HG03521 (cell line): ENCODE data around the gene ITIH3.

ENCODE experiments used
- ATAC-seq: cut with Tn5 transposase; IDR thresholded peaks from one replicate; pipeline ENCODE4 v1.9.1; 2021; ENCODE audit warnings: mild to moderate bottlenecking, moderate library complexity; ENCODE audit not compliant: unreplicated experiment

Gene ITIH3

GRCh38 chr3:52822363-52822762, 27.8 kb downstream of the ITIH3 start:
- ATAC-seq: no peak

DNA sequence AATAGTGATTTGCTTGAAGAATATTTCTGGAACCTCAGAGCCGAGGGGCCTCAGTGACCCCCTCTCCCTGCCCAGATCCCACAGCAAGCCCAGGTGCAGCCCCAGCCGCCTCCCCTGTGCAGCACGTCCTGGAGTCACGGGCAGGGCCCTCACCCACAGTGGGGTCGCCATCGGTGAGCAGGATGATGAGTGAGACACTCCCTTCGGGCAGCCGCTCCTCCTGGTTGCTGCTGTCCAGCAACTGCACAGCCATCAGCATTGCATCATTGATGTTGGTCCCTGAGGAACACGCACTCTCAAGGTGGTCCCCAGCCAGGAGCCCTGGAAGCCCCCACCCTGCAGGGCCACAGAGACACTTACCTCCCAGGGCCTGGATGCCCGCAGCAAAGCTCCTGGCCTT, 29.4 kb downstream of the ITIH3 start:
- no peak for ATAC-seq

DNA sequence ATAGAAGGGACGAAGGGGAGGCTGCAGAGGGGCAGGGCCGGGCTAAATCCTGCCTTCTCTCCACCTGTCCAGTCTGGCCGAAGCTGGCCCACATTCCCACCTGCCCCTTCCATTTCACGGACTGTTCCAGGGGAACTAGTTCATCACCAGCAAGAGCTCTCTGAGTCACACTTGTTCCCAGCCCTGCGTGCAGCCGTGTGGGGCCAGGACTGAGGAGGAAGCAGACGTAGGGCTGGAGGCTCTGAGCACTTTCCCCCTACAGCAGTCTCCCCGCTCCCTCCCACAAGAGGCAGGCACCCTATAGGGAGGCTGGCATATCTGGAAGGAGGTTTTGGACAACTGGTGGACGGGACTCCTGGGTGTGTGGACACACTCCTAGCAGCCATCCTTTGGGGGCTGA, 32.8 kb downstream of the ITIH3 start:
- no peak for ATAC-seq

- no peak for ATAC-seq
Observed at GRCh38 chr3:52827866-52828376, 33.3 kb downstream of the ITIH3 start.

GRCh38 chr3:52829482-52829881, 34.9 kb downstream of the ITIH3 start:
- ATAC-seq: no peak

DNA sequence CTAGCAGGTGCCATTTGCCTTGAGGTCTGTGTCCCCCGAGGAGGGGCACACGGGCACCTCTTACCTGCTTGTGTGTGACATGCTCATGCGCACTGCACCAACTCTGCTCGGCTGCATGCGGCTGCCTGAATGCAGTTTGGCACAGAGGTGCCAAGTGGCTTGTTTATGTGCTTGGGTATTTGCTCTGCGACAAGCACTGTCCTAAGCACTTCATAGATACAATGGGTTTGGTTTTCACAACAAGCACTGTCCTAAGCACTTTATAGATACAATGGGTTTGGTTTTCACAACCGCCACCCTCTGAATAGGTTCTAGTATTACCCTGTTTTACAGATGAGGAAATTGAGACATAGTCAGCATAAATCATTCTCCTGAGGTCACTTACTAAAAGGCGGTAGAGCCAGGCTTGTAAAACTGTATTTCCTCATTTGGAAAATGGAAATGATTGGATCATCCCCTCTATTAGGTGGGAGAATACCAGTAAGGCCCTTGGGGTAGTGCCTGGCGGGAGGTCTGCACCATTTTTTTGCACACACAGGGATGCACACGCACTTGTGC, 35.4 kb downstream of the ITIH3 start:
- no peak for ATAC-seq

- no peak for ATAC-seq
Observed at GRCh38 chr3:52830535-52831258, 36.1 kb downstream of the ITIH3 start, which contains the start of gene ITIH4. Gene ITIH4 (minus strand): TSS chr3:52830672. CDS start chr3:52830642, 30 bp downstream.

- ATAC-seq: no peak
Observed at GRCh38 chr3:52831500-52832301, 37.1 kb downstream of the ITIH3 start.

DNA sequence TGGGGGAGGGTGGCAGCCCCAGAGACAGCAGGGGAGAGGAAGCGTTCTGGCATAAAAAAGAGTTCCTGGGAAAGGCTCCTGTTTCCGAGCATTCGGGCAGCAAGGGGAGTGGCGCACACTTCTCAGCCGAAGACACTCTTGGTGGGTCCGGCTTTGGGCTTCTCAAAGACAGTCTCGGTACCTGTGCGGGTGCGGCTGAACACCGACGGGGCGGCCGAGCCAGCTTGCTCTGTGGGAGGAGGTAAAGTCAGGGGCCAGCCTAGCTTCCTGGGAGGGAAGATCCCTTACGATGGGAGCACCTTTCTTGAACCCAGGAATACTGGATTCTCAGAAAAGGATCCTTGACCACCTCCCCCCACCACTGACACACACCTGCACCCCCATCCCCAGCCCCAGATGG, 38.6 kb downstream of the ITIH3 start:
- no peak for ATAC-seq

DNA sequence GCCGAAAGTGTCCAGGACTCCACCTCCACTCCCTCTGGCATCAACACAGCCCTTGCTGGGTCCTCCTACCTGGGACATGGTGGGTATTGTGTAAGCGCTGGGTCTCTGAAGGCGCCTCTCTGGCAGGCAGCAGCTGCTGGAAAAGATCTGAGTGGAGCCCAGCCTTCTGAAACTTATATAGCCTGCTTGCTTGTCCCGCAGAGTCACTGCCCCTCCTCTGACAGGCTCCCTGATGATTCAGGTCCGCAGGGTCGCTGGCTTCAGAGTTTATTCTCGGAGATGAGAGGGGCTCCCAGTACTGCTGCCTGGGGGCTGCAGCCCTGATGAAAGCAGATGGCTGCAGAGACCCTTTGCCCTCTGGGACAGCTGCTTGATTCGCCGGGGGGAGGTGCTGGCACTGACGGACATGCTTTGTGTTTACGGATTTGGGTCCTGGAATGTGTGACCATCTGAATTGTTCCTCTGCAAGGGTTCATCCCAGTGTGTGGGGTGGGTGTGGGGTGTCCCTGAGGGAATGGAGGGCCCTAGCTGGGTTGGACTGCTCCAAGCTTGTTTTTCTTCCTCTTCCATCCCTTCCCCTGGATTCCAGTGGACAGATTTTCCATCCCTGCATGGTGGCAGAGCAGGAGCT, 40.4 kb downstream of the ITIH3 start, which contains the start of gene MUSTN1:
TSS of gene MUSTN1 (minus strand) at position 149 of the 631 bp plus-strand sequence. CDS start at position 78, 71 bp downstream.
- no peak for ATAC-seq

GRCh38 chr3:52835766-52836470, 41.3 kb downstream of the ITIH3 start:
- no peak for ATAC-seq

GRCh38 chr3:52836471-52836845, 41.9 kb downstream of the ITIH3 start:
- ATAC-seq: no peak

DNA sequence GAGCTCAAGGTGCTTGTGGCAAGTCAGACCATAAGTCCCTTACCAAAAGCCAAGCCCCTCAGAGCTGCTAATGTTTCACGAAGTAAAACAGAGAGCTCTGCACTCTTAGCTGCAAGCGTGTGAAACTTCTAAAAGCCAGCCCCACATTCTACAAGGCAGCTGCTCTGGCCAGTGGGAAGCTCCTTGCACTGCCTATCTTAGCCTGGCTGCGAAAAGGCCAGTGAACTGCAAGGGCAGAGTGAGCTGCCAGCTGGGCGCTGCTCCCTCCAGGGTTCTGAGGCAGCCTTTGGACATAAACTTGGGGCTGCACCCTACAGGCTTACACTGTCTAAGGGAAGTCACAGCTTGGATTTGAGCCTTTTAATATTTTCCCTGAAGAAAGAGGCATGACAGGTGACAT, 42.4 kb downstream of the ITIH3 start:
- ATAC-seq: no peak

- ATAC-seq: no peak
Observed at GRCh38 chr3:52838561-52839267, 44.1 kb downstream of the ITIH3 start.

DNA sequence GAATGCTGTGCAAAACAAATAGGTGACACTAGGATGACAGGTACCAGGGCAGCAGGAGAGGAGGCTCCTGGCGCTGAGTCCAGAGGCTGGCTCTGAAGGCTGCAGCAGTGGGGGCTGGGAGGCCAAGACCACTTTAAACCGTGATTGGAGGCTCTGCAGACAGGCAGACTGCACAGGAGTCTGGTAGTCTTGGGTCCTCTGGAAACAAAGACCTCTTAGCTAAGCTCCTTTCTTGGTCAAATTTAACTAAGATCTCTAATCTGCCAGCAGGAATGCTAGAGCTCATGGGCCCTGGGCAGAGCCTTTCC, 44.6 kb downstream of the ITIH3 start:
- ATAC-seq: no peak

GRCh38 chr3:52839892-52840545, 45.4 kb downstream of the ITIH3 start:
- ATAC-seq: no peak

DNA sequence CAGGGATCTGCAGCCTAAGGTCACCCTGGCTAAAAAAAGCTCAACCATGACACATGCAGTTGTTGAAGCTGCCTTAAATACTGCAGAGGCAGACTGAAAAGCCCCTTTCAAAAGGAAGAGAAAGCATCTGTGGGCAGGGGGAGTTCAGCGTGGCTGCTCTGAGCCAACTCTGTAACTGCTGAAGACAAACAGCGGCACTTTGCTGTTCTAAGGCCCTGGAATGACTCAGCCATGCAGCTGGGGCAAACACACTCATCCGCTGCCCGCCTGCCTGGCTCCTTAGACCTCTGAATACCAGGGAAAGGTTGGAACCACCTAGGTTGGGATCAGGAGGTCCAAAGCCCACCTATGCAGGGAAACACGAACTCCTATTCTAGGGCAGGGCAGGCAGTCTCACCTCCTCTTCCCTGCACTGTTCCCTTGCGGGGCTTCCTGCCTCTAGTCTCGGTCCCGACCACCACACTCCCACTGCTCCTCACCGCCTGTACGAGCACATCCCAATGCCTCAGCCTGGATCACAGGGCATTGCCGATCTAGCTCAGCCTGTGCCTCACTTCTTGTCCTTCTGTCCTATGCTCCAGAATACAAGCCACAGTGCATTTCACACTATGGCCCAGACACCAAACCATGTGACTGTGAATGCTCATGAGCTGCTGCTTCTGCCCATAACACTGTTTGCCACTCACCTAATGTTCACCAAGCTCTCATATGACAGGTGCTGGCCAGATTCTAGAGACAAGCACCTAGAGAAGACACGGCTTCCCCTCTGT, 46.8 kb downstream of the ITIH3 start:
- ATAC-seq: no peak

DNA sequence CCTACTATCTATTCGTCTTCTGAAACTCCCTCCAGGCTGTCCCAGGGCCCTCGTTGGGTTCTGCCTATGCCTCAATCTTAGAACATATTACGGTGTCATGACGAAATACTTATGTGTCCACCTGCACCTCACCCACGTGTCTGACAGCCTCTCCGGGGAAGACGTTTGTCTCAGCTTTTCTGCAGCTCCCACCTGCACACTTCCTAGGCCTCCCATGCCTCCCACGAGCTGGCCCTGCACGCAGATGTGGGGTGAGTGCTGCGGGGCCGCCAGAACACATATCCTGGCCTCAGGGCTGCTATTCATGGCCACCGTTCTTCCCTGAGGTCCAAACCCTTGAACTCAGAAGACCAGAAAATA, 47.4 kb downstream of the ITIH3 start:
- no peak for ATAC-seq

- no peak for ATAC-seq
Observed at GRCh38 chr3:52842424-52842823, 47.8 kb downstream of the ITIH3 start.
